DOHH2 (cell line): ENCODE results near the gene KIDINS220.

Experiments used
- EZH2phosphoT487 ChIP-seq: fragments of 200-600 bp; sonication (generic); IDR thresholded peaks from 2 replicates; pipeline ENCODE4 v1.6.1; 2017; ENCODE audit warnings: borderline replicate concordance, mild to moderate bottlenecking, antibody characterized with exemption, low read length, moderate library complexity, mixed read lengths
- TF ChIP-seq, protein P1 (sequence below): fragments of 200-600 bp; sonication (generic); IDR thresholded peaks from one replicate; pipeline ENCODE4 v1.5.1; 2014; ENCODE audit warnings: antibody characterized with exemption, mild to moderate bottlenecking, low read depth, low read length; ENCODE audit not compliant: poor library complexity, severe bottlenecking

DNA sequence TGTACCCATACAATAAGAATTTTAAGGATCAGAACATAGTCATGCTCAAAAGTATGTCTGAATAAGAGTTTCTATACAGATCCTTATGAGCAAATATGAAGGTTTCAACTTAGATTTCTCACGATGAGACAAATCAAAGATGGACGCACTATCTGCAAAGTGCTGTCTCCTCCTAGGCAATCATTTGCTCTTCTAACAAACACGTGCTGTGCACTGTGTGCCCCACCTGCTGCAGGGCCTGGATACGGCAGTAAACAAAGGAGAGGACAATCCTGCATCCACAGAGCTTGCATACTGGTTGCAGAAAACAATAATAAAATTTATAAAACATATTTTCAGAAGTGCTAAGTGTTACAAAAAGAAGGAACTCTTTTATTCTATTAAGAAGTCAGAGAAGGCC, 39.9 kb upstream of the KIDINS220 start:
- TF ChIP-seq, protein P1, sequence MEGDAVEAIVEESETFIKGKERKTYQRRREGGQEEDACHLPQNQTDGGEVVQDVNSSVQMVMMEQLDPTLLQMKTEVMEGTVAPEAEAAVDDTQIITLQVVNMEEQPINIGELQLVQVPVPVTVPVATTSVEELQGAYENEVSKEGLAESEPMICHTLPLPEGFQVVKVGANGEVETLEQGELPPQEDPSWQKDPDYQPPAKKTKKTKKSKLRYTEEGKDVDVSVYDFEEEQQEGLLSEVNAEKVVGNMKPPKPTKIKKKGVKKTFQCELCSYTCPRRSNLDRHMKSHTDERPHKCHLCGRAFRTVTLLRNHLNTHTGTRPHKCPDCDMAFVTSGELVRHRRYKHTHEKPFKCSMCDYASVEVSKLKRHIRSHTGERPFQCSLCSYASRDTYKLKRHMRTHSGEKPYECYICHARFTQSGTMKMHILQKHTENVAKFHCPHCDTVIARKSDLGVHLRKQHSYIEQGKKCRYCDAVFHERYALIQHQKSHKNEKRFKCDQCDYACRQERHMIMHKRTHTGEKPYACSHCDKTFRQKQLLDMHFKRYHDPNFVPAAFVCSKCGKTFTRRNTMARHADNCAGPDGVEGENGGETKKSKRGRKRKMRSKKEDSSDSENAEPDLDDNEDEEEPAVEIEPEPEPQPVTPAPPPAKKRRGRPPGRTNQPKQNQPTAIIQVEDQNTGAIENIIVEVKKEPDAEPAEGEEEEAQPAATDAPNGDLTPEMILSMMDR: no peak
- no peak for TF ChIP-seq EZH2phosphoT487
